Stimulated activated CD8-positive, alpha-beta memory T cell treated with anti-CD3 and anti-CD28 coated beads, Interleukin-7, amount 100 ng/mL, for 1 hour (primary cell): ENCODE measurements around the gene FBXO28.
A peak's percentile ranks its signal among the peaks of the same experiment; 100 is the strongest.

Experiments
- DNase-seq, 2 donors: peaks; one replicate each; pipeline ENCODE4 v3.0.0-alpha.2; 2020; ENCODE audit warnings: low read depth in 2 of 2

FBXO28 gene

DNA sequence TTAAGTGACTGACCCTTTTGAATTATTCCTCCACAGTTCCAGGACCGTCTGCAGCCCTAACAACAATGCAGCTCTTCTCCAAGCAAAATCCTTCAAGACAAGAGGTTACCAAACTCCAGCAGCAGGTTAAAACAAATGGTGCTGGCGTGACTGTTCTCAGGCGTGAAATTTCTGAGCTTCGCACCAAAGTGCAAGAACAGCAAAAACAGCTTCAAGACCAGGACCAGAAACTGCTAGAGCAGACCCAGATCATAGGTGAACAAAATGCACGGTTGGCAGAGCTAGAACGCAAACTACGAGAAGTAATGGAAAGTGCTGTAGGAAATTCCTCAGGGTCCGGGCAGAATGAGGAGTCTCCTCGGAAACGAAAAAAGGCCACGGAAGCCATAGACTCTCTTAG lies 43.4 kb downstream of the FBXO28 start:
- no peak for DNase-seq

DNA sequence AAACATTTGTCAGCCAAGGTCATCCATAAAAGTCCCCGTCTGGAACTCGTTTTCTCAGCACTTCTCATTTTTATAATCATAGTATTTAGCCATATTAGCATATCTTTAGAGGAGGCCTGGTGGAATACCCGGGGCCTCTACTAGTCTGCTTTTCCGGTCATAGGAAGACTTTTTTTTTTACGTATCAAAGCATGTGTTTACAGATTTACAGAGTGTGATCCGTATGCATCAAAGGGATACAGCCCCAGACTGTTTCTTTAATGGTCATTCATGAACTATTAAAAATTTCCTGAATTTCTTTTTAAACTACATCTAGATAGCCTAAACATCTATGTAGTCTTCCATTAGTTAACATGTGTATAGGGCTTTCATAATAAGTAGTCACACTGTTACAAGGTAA lies 45.6 kb downstream of the FBXO28 start:
- DNase-seq, result no peak

DNA sequence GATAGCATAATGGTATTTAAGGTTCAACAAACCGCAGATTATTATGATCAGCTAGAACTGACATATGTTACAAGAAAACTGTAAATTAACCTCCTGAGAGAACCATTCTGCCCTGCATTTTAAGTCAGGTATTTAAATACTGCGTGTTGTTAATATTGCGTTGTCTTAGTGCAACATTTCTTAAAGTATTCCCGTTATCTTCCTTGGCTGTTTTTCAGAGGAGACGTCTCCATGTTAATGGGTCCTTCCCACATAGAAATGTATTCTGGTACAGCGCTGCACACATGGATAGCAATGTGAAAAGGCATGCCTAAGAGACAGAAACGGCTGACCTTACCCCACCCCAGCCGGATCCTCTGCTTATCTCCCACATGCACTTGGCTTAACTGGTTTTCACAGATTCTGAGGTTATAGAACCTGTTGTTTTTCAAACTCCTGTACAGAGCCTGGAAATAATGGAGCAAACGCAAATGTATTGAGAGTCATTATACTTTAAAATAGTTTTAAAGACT lies 46.3 kb downstream of the FBXO28 start:
- DNase-seq, result no peak

DNA sequence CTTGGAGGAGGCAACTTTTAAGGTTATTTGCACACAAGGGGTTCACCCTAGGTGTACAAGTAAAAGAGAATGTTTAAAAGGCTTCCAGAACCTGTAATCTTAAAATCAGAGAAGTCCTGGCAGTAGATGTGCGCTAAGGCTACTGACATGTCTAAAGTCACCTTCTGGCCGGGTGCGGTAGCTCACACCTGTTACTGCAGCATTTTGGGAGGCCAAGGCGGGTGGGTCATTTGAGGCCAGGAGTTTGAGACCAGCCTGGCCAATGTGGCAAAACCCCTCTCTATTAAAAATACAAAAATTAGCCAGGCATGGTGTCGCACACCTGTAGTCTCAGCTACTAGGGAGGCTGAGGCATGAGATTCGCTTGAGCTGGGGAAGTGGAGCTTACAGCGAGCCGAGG lies 48.9 kb downstream of the FBXO28 start:
- DNase-seq, result no peak

DNA sequence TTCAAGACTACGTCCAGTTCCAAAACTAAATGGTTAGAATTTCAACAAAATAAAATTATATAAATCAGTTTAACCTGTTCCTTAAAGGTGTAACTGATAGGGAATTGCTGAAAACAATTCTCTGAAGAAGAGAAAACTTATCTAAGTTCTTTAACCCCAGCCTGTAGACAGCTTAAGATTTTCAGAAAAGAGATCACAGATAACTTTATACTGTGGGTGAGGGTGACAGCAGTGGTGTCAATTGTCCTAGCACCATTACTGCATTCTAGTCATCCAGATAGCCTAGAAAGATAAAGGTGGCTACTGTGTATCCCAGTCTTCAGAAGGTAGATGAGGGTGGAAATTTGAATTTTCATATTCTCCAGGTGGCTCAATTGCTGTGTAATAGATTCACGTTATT lies 49.4 kb downstream of the FBXO28 start:
- no peak for DNase-seq

DNA sequence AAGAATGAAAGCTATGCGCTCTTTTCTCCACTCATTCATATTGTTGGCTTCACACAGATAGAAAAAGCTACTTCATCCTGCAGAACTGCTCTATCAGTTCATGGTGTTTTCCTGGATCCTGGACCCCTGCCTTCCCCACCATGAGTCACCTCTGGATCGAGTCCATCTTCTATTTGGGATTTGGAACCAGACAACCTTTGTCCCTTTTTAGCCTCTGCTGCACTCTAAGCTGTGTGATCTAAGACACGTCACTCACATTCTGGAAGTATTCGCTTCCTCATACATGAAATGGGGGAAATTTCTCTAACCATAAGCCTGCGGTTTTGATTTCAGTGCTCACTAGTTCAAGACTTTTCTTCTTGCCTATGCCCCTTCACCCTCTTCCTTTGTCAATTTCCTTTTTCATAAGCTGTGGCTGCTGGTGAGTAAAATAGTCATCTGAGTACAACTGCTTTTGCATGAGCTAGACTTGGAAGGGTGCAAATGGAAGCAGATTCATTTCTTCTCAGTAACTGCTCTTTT lies 55.0 kb downstream of the FBXO28 start:
- no peak for DNase-seq

DNA sequence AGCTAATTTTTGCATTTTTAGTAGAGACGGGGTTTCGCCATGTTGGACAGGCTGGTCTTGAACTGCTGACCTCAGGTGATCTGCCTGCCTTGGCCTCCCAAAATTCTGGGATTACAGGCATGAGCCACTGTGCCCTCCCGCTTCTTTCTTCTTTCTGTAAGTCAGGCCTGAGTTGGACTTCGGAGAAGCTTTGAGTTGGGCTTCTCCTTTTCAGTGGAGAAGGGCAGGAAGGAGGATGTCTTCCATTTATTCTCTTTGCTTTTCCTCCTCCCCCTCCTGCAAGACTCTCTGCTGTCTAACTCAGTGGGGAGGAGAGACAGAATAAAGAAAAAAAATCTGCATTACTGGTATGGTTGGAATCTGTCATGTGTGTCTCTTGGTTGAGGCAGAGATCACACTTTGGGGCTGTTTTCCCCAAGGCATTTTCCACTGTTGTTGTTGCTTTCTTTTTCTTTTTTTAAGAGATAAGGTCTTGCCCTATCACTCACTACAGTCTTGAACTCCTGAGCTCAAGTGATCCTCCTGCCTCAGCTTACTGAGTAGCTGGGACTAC lies 55.9 kb downstream of the FBXO28 start:
- DNase-seq, result no peak

DNA sequence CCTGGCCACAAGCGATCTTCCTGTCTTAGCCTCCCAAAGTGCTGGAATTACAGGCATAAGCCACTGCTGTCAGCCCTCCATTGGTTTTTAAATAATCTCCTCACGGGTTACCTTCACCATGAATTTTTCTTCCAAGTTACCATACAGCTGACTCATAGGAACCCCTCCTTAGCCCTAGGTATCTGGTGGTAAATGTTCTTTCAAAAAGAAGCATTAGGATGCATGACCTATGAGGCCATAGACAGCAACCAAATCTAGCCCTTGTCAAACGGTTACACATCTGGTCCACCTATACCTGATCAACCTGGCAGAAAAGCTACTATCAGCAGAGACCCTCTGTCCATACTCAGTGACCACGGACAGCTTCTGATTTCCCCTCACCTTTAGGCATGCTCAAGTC lies 56.4 kb downstream of the FBXO28 start:
- no peak for DNase-seq

DNA sequence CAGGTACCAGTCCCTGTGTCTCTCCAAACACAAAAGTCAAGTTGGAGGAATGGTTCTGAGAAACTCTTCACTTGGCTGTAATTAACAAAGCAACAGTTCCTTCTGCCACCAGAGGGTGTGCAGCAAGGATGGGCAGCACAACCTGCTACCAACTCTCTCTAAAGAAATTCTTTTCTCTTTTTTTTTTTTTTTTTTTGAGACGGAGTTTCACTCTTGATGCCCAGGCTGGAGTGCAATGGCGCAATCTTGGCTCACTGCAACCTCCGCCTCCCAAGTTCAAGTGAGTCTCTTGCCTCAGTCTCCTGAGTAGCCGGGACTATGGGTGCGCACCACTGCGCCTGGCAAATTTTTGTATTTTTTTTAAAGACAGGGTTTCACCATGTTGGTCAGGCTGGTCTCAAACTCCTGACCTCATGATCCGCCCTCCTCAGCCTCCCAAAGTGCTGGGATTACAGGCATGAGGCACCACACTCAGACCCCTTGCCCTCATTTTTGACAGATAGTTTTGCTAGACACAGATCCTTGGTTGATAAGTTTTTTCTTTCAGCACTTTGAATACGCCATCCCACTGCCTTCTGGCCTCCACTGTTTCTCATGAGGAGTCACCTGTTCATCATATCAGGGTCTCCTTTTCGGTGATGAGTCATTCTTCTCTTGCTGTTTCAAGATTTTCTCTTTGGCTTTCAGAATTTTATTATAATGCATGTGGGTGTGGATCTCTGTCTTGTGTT lies 57.0 kb downstream of the FBXO28 start:
- DNase-seq, result no peak

DNA sequence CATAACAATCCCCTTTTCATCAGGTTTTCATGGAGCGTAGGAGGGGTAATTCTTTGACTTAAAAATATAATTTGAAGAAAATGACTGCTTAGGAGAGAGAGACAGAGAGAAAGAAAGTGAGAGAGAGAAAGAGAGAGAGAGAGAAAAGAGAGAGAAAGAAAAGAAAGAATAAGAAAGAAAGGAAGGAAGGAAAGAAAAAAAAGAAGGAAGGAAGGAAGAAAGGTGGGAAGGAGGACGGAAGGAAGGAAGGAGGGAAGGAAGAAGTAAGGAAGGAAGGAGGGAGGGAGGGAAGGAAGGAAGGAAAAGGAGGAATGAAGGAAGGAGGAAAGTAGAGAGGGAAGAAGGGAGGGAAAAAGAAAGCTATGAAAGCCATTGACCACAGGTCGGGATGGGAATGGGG lies 58.3 kb downstream of the FBXO28 start:
- no peak for DNase-seq

DNA sequence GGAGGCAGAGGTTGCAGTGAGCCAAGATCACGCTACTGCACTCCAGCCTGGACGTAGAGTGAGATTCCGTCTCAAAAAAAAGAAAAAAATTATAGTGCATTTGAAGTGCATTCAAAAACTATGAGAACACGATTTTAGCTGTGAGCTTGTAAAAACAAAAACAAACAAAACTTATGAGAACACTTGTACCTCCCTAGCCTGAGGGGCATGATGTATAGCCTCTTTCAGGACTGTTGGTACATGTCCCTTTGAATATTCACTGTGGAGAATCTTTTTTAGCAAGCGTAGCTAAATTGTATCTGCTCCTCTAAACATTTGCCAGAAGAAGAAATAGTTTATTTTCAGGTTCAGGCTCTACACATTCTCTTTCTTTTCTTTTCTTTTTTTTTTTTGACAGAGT lies 59.6 kb downstream of the FBXO28 start:
- no peak for DNase-seq

DNA sequence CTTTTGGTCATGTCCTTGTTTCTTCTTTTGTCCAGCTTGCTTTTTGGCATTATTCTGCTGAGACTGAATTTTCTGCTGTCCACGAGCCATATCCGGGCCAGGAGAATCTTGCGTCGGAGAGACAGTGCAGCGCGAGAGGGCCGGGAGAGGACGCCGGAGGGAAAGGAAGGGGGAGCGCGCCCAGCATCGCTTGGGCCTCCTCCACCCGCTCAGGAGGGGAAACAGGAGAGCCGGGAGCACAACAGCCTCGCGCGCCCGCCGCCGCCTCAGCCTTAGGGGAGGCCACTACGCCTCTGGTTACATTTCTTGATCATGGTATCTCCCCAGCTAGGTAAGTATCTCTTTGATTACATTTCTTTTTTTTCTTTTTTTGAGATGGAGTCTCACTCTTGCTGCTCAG lies 61.7 kb downstream of the FBXO28 start:
- no peak for DNase-seq

DNA sequence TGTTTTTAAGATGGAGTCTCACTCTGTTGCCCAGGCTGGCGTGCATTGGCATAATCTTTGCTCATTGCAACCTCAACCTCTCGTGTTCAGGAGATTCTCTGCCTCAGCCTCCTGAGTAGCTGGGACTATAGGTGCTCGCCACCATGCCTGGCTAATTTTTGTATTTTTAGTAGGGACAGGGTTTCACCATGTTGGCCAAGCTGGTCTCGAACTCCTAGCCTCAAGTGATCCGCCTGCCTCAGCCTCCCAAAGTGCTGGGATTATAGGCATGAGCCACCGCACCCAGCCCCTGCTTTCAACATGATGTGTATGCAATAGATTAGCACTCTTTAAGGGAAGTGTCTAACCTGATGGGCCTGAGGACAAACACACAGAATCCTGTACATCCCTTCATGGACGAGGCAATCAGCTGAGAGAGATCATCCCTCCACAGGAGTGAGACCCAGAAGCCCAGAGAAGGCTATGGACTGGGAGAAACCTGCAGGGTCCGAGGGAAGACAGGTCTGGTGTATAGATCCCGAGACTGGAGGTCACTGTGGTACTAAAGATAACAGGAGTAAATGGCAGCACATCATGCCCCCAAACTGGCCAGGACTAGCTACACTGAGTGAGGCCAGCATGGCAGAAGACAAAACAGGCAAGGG lies 63.6 kb downstream of the FBXO28 start:
- DNase-seq, result no peak

DNA sequence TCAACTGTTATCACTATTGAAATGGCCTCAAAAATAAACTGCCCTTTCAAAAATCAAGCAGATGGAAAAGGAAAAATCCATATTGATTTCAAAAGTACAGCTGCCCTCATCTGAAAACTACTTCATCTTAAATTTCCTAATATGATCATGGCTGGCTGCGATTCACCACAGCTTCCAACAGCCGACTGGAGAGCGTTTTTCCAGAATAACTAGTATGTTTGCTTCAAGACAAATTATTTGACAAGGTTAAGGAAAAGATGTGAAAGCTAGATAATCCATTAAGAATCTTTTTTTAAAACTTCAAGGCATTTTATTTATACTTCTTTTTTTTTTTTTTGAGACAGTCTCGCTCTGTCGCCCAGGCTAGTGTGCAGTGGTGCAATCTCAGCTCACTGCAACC lies 65.0 kb downstream of the FBXO28 start:
- no peak for DNase-seq

DNA sequence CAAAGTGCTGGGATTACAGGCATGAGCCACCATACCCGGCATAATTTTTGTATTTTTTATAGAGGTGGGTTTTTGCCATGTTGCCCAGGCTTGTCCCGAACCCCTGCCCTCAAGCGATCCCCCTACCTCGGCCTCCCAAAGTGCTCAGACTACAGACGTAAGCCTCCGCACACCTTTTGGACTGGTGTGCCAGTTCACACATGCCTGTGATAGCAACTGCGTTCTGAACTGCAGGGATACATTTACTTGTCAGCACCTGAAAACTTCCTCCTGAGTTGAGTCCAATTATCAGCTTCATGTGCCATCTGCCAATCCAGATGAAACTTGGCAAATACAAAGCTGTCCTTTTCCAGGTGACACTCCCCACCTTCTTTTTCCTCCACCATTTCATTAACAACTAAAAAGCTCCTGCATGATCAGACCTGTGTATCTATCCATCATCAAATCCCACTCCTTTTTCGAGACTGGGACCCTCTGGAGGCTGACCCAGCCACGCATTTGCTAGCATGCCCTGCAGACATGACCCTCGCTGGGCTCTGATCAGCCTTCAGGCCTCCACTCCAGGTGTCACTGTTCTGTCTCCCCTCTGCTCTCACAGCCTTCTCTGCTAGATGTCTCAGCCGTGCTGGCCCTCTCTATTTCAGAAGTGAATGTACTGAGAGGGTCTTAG lies 67.0 kb downstream of the FBXO28 start:
- no peak for DNase-seq

DNA sequence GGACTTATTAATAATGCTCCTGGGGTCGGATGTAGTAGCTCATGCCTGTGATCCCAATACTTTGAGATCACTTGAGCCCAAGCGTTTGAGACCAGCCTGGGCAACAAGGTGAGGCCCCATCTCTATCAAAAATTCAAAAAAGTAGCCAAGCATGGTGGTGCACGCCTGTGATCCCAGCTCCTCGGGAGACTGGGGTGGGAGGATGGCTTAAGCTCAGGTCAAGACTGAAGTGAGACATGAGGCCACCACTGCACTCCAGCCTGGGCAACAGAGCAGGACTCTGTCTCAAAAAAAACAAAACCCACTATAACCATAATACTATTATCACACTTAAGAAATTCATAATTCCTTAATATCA lies 67.5 kb downstream of the FBXO28 start:
- no peak for DNase-seq

DNA sequence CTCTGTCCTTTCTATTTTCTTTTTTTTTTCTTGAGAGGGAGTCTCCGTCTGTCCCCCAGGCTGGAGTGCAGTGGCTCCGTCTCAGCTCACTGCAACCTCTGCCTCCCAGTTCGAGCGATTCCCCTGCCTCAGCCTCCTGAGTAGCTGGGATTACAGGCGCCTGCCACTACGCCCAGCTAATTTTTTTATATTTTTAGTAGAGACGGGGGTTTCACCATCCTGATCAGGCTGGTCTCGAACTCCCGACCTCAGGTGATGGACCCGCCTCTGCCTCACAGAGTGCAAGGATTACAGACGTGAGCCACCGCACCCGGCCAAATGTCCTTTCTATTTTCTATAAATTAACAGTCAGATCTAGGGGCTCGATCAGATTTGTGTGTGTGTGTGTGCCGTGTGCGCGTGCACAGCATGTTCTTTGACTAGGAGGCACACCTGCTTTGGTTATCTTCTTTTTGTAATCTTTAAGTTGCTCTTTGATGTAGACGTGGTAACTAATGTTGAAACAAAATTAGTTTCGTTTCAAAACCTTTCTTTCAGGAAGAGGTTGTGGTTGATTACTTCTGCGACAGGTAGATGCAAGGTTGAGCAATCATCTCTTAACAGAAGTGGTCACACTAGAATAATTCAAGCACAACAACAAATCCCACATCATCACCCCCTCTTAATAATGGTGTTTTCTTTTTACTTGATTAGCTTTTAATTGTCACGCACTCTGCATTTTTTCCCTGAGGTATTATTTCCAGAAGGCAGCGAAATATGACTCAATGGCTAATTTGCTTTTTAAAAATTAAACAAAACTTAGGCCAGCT lies 68.3 kb downstream of the FBXO28 start:
- DNase-seq, result no peak

DNA sequence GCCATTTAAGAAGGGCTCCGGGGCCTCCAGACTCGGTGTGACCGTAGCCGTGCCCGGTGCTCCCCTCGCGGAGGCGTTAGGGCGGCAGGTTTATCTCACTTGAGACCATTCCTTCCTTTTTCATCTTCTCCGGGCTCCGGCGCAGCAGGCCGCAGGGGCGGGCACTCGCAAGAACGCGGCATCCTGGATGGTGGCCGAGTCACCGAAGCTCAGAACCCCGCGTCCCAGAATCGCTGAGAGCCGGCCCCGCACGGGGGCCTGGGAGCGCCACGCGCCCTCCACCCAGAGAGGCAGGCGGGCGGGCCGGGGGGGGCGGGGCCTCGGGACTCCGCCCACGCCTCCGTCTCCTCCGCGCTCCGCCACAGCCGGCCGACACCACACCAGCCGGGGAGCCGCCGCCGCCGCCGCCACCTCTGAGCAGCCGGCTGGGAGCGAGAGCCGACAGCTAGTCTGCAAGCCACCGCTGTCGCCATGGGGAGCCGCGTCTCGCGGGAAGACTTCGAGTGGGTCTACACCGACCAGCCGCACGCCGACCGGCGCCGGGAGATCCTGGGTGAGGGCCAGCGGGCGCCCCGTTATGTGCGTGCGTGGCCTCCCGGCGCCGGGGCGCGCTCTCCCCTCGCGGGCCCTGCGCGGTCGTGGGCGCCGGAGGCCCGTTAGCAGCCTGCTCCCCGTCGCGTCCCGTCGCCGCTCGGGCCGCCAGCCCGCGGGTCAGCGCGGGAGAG lies 69.1 kb downstream of the FBXO28 start, which contains the start of gene DEGS1:
DEGS1 (plus strand) TSS at position 375 of the 725 bp plus-strand sequence; CDS start at position 472, 97 bp downstream.
- DNase-seq, result peak; percentile 53 to 65

DNA sequence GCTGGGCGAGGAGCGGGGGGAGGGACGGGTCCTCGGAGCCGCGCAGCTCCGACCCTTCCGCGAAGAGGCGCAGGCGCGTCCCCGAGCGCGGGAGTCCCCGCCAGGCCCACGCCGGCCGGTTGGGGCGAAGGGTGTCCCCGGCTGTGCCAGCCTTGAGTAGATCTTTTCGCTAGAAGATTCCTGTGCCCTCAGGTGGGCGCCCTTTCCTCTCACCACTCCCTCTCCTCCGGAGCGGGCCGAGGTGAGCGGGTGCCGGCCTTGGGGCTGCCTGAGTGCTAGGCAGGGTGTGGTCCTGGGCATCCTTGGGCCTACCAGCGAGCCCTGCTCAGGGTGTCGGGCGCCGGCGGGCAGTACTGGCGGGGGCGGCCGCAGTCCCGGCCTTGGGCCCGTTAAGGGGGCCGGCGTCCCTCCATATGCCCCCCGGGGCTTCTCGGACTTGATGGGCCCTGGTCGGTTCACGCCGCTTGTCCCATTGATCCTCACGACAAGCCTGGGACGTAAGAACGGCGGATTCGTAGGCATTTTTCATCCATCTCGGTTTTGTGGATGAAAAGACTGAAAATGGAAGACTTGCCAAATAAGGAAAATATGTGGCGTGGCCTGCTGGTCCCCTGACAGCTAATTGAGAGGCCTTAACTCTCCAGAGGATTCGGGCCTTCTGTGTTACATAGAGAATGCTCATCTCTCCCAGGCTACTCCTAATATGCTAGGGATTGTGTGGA lies 69.8 kb downstream of the FBXO28 start:
- DNase-seq, result peak; percentile 26 to 28

DNA sequence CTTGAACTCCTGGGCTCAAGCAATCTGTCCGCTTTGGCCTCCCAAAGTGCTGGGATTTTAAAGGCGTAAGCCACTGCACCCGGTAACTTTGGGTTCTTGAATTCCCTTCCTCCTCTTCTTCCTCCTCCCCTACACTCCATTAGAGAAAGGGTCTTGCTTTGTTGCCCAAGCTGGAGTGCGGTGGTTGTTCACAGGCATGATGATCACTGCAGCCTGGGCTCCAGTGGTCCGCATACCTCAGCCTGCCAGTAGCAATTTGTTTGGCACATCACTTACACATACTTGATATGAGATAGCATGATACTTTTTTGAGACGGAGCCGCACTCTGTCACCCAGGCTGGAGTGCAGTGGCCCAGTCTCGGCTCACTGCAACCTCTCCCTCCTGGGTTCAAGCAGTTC lies 71.3 kb downstream of the FBXO28 start:
- no peak for DNase-seq
